HEK293T (cell line): ENCODE results near the gene ZNF792.

Experiments
- ARNT ChIP-seq: fragments of 450-650 bp; IDR thresholded peaks from 2 replicates; pipeline ENCODE4 v1.6.1; 2017; ENCODE audit warnings: mild to moderate bottlenecking
- ELF4 ChIP-seq: fragments of 450-650 bp; IDR thresholded peaks from 2 replicates; pipeline ENCODE4 v1.6.1; 2017; ENCODE audit warnings: antibody characterized with exemption
- FOXM1 ChIP-seq: fragments of 450-650 bp; IDR thresholded peaks from 2 replicates; pipeline ENCODE4 v1.6.1; 2017; ENCODE audit warnings: mild to moderate bottlenecking, borderline replicate concordance
- HDGF ChIP-seq: fragments of 450-650 bp; IDR thresholded peaks from 2 replicates; pipeline ENCODE4 v1.6.1; 2017; ENCODE audit warnings: antibody characterized with exemption, borderline replicate concordance
- L3MBTL2 ChIP-seq: fragments of 450-650 bp; conservative IDR thresholded peaks from 2 replicates; pipeline ENCODE4 v1.6.1; 2016; ENCODE audit warnings: mild to moderate bottlenecking
- SP1 ChIP-seq: fragments of 450-650 bp; IDR thresholded peaks from 2 replicates; pipeline ENCODE4 v1.6.1; 2017
- SUZ12 ChIP-seq: fragments of 450-650 bp; IDR thresholded peaks from 2 replicates; pipeline ENCODE4 v1.6.1; 2016; ENCODE audit warnings: mild to moderate bottlenecking
- TF ChIP-seq, protein P1 (sequence below): fragments of 450-650 bp; IDR thresholded peaks from 2 replicates; pipeline ENCODE4 v1.6.1; 2016

DNA sequence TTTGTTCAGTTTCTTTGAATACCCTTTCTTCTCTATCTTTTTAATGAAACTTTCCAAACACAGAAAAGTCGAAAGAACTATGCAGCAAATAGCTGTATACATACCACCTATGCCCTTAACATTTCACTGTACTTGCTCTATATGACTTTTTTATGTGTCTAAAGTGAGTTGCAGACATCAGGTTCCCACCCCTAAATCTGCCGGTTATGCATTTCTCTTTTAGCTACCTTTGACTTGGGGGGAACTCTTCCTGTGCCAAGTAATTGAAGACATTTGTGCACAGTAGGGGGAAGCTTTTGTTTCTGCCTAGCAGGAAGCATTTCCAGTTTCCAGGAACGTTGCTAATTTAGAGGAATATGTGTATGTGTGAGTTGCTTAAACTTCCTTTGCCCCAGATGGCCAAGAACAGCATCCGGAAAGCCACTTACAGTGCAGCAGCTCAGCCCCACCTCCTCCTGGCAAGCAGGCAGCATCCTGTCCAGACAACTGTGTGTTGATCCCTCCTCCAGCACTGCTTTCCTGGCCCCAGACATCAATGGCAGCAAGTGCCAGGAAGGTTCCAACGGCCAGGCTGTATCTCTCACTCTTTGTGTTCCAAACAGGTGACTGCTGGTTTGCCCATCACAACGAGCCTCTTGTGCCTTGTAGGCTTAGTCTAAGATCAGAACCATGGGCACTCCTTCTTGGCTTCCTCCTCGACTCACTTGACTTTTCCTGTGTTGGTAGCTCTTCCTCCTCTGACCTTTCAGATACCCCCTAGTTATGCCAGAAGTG lies 21.4 kb upstream of the ZNF792 start:
- TF ChIP-seq, protein P1, sequence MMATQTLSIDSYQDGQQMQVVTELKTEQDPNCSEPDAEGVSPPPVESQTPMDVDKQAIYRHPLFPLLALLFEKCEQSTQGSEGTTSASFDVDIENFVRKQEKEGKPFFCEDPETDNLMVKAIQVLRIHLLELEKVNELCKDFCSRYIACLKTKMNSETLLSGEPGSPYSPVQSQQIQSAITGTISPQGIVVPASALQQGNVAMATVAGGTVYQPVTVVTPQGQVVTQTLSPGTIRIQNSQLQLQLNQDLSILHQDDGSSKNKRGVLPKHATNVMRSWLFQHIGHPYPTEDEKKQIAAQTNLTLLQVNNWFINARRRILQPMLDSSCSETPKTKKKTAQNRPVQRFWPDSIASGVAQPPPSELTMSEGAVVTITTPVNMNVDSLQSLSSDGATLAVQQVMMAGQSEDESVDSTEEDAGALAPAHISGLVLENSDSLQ, result no peak
- TF ChIP-seq HDGF (no peak), FOXM1 (no peak), ELF4 (no peak), SP1 (no peak), L3MBTL2 (no peak), ARNT (no peak), SUZ12 (no peak)
